Hepatocyte (in vitro differentiated cells): ENCODE measurements around the gene CDK18.

Source experiments
- CTCF ChIP-seq: fragments of 200-600 bp; sonication (generic); IDR thresholded peaks from 2 replicates; pipeline ENCODE4 v1.5.1; 2016; ENCODE audit warnings: antibody characterized with exemption, mild to moderate bottlenecking; ENCODE audit not compliant: poor library complexity
- EZH2 ChIP-seq: fragments of 200-600 bp; sonication (generic); IDR thresholded peaks from 2 replicates; pipeline ENCODE4 v1.6.1; 2016; ENCODE audit warnings: antibody characterized with exemption, mild to moderate bottlenecking, borderline replicate concordance
- EZH2phosphoT487 ChIP-seq: fragments of 200-600 bp; sonication (generic); IDR thresholded peaks from one replicate; pipeline ENCODE4 v1.6.1; 2018; ENCODE audit warnings: antibody characterized with exemption, mild to moderate bottlenecking, low read depth, moderate library complexity; ENCODE audit not compliant: unreplicated experiment, severe bottlenecking

- no peak for TF ChIP-seq CTCF
- no peak for TF ChIP-seq EZH2phosphoT487
- TF ChIP-seq EZH2: no peak
Observed at GRCh38 chr1:205571747-205572146, 67.3 kb downstream of the CDK18 start.
